Measurements from ENCODE around the gene SLF2. TPM values are rescaled to one million over a fixed set of nuclear protein-coding genes. Genes with fewer than 3 reads are reported as not detected.

SLF2 gene, protein sequence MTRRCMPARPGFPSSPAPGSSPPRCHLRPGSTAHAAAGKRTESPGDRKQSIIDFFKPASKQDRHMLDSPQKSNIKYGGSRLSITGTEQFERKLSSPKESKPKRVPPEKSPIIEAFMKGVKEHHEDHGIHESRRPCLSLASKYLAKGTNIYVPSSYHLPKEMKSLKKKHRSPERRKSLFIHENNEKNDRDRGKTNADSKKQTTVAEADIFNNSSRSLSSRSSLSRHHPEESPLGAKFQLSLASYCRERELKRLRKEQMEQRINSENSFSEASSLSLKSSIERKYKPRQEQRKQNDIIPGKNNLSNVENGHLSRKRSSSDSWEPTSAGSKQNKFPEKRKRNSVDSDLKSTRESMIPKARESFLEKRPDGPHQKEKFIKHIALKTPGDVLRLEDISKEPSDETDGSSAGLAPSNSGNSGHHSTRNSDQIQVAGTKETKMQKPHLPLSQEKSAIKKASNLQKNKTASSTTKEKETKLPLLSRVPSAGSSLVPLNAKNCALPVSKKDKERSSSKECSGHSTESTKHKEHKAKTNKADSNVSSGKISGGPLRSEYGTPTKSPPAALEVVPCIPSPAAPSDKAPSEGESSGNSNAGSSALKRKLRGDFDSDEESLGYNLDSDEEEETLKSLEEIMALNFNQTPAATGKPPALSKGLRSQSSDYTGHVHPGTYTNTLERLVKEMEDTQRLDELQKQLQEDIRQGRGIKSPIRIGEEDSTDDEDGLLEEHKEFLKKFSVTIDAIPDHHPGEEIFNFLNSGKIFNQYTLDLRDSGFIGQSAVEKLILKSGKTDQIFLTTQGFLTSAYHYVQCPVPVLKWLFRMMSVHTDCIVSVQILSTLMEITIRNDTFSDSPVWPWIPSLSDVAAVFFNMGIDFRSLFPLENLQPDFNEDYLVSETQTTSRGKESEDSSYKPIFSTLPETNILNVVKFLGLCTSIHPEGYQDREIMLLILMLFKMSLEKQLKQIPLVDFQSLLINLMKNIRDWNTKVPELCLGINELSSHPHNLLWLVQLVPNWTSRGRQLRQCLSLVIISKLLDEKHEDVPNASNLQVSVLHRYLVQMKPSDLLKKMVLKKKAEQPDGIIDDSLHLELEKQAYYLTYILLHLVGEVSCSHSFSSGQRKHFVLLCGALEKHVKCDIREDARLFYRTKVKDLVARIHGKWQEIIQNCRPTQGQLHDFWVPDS
- total RNA-seq (2021) = 14.3 to 17.3 TPM (median 16.8 TPM) in 3 replicates
- percentile 80 among the genes with signal in this experiment for Bru-seq, nascent RNA
- long read RNA-seq, experiment 1, full-length matches to known transcripts = 38 of 77 reads
- long read RNA-seq, experiment 1, partial matches to known transcripts = 24 of 77 reads
- long read RNA-seq, experiment 1, other reads (novel, unspliced or antisense) = 15 of 77 reads
- long read RNA-seq, experiment 2, full-length matches to known transcripts = 3 of 21 reads
- long read RNA-seq, experiment 2, partial matches to known transcripts = 6 of 21 reads
- long read RNA-seq, experiment 2, other reads (novel, unspliced or antisense) = 12 of 21 reads
- long read RNA-seq, experiment 3, partial matches to known transcripts = 0 of 4 reads
- long read RNA-seq, experiment 3, other reads (novel, unspliced or antisense) = 0 of 4 reads

DNA sequence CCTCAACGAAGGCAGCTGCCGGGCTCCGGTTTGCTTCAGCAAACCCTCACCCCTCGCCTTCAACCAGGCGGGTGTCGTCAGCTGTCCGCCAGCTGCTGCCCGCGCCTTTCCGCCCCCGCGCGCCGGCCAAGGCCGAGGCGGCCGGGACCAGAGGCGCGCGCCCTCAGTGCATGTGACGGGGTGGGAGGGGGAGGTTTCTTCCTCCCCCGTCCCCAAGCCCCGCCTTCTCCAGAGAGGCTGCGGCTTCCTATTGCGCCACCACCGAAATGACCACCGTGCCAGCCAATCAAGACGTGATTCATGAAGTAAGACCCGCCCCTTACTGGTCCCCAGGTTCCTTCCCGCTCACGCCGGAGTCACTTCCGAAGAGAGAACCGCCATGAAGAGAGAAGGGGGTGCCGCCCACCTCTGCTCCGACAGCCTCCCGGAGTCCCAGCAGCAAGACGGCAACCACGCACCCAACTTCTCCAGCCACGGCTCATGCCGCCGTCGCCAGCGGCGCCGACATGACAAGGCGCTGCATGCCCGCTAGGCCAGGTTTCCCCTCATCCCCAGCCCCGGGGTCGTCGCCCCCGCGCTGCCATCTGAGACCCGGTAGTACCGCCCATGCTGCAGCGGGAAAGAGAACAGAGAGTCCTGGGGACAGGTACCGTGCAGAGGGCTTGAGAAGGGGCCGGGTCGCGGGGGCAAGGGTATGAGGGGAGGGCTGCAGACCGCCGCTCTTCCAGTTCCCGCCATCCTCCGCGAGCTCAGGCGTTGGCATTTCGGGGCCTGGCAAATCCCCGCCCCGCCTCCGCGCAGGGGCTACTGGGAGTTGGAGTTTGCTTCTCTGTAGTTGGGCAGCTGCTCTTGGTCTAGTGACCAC is at the start of gene SLF2:
SLF2 (plus strand) TSS at position 359 of the 865 bp plus-strand sequence; CDS start at position 507, 148 bp downstream.
- no peaks in the 10 kb centered on the region for H3K9me3 Mint-ChIP-seq
- peaks cover 10% of the 10 kb centered on the region for H3K36me3 Mint-ChIP-seq
- no peaks in the 10 kb centered on the region for H3K27me3 Mint-ChIP-seq (ENCODE audit: low read depth)
- peak within 1 kb of the TSS; percentile 96 for H3K4me3 Mint-ChIP-seq
- ChIA-PET POLR2A (interaction anchor here (0.7 to 0.9 kb wide), 3 partner anchors 10 to 363 kb away, joined by 3 to 6 read pairs (median 5); no protein-coding TSS in a partner anchor), CTCF (interaction anchor here (0.7 to 3.2 kb wide), 15 partner anchors 15 to 377 kb away, joined by 3 to 13 read pairs (median 5); partner anchors contain the start of genes HIF1AN and SEMA4G)
- H3K27ac Mint-ChIP-seq = peak within 1 kb of the TSS; percentile 96
- H3K4me1 Mint-ChIP-seq = peaks cover 32% of the 10 kb centered on the region
- DNase-seq (ENCODE audit: low spot score) (peak; percentile 96), ATAC-seq (peak; percentile 97)
- TF ChIP-seq, protein P1, sequence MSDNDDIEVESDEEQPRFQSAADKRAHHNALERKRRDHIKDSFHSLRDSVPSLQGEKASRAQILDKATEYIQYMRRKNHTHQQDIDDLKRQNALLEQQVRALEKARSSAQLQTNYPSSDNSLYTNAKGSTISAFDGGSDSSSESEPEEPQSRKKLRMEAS (CRISPR knock-in tag; IDR thresholded peaks at IDR 0.05) = peak; percentile 92
- TF ChIP-seq MXD4 (CRISPR knock-in tag; IDR thresholded peaks at IDR 0.05; ENCODE audit: borderline replicate concordance) = no peak
- no peak for TF ChIP-seq SMAD4 (CRISPR knock-in tag; IDR thresholded peaks at IDR 0.05)
- TF ChIP-seq FOXK1 (CRISPR knock-in tag; IDR thresholded peaks at IDR 0.05) = peak; percentile 42; the same call in 1 of the 2 replicates
- peak; percentile 30; the same call in 1 of the 2 replicates for TF ChIP-seq CREM (CRISPR knock-in tag; IDR thresholded peaks at IDR 0.05)
- peak; percentile 28; the same call in 1 of the 2 replicates for TF ChIP-seq ETV6 (CRISPR knock-in tag; IDR thresholded peaks at IDR 0.05)
- TF ChIP-seq TP53 (CRISPR knock-in tag; IDR thresholded peaks at IDR 0.05) = no peak
- TF ChIP-seq, protein P2, sequence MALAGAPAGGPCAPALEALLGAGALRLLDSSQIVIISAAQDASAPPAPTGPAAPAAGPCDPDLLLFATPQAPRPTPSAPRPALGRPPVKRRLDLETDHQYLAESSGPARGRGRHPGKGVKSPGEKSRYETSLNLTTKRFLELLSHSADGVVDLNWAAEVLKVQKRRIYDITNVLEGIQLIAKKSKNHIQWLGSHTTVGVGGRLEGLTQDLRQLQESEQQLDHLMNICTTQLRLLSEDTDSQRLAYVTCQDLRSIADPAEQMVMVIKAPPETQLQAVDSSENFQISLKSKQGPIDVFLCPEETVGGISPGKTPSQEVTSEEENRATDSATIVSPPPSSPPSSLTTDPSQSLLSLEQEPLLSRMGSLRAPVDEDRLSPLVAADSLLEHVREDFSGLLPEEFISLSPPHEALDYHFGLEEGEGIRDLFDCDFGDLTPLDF (CRISPR knock-in tag; IDR thresholded peaks at IDR 0.05) = peak; percentile 64
- no peak for TF ChIP-seq ZNF263 (CRISPR knock-in tag; IDR thresholded peaks at IDR 0.05; ENCODE audit: low read depth)
- TF ChIP-seq TEAD1 (CRISPR knock-in tag; IDR thresholded peaks at IDR 0.05) = peak; percentile 82
- TF ChIP-seq, protein P3, sequence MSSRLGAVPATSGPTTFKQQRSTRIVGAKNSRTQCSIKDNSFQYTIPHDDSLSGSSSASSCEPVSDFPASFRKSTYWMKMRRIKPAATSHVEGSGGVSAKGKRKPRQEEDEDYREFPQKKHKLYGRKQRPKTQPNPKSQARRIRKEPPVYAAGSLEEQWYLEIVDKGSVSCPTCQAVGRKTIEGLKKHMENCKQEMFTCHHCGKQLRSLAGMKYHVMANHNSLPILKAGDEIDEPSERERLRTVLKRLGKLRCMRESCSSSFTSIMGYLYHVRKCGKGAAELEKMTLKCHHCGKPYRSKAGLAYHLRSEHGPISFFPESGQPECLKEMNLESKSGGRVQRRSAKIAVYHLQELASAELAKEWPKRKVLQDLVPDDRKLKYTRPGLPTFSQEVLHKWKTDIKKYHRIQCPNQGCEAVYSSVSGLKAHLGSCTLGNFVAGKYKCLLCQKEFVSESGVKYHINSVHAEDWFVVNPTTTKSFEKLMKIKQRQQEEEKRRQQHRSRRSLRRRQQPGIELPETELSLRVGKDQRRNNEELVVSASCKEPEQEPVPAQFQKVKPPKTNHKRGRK (CRISPR knock-in tag; IDR thresholded peaks at IDR 0.05; ENCODE audit: borderline replicate concordance) = no peak
- no peak for TF ChIP-seq ATF1 (CRISPR knock-in tag; IDR thresholded peaks at IDR 0.05)
- TF ChIP-seq, protein P4, sequence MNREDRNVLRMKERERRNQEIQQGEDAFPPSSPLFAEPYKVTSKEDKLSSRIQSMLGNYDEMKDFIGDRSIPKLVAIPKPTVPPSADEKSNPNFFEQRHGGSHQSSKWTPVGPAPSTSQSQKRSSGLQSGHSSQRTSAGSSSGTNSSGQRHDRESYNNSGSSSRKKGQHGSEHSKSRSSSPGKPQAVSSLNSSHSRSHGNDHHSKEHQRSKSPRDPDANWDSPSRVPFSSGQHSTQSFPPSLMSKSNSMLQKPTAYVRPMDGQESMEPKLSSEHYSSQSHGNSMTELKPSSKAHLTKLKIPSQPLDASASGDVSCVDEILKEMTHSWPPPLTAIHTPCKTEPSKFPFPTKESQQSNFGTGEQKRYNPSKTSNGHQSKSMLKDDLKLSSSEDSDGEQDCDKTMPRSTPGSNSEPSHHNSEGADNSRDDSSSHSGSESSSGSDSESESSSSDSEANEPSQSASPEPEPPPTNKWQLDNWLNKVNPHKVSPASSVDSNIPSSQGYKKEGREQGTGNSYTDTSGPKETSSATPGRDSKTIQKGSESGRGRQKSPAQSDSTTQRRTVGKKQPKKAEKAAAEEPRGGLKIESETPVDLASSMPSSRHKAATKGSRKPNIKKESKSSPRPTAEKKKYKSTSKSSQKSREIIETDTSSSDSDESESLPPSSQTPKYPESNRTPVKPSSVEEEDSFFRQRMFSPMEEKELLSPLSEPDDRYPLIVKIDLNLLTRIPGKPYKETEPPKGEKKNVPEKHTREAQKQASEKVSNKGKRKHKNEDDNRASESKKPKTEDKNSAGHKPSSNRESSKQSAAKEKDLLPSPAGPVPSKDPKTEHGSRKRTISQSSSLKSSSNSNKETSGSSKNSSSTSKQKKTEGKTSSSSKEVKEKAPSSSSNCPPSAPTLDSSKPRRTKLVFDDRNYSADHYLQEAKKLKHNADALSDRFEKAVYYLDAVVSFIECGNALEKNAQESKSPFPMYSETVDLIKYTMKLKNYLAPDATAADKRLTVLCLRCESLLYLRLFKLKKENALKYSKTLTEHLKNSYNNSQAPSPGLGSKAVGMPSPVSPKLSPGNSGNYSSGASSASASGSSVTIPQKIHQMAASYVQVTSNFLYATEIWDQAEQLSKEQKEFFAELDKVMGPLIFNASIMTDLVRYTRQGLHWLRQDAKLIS (CRISPR knock-in tag; IDR thresholded peaks at IDR 0.05; ENCODE audit: borderline replicate concordance) = no peak
- TF ChIP-seq, protein P5, sequence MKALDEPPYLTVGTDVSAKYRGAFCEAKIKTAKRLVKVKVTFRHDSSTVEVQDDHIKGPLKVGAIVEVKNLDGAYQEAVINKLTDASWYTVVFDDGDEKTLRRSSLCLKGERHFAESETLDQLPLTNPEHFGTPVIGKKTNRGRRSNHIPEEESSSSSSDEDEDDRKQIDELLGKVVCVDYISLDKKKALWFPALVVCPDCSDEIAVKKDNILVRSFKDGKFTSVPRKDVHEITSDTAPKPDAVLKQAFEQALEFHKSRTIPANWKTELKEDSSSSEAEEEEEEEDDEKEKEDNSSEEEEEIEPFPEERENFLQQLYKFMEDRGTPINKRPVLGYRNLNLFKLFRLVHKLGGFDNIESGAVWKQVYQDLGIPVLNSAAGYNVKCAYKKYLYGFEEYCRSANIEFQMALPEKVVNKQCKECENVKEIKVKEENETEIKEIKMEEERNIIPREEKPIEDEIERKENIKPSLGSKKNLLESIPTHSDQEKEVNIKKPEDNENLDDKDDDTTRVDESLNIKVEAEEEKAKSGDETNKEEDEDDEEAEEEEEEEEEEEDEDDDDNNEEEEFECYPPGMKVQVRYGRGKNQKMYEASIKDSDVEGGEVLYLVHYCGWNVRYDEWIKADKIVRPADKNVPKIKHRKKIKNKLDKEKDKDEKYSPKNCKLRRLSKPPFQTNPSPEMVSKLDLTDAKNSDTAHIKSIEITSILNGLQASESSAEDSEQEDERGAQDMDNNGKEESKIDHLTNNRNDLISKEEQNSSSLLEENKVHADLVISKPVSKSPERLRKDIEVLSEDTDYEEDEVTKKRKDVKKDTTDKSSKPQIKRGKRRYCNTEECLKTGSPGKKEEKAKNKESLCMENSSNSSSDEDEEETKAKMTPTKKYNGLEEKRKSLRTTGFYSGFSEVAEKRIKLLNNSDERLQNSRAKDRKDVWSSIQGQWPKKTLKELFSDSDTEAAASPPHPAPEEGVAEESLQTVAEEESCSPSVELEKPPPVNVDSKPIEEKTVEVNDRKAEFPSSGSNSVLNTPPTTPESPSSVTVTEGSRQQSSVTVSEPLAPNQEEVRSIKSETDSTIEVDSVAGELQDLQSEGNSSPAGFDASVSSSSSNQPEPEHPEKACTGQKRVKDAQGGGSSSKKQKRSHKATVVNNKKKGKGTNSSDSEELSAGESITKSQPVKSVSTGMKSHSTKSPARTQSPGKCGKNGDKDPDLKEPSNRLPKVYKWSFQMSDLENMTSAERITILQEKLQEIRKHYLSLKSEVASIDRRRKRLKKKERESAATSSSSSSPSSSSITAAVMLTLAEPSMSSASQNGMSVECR (CRISPR knock-in tag; IDR thresholded peaks at IDR 0.05; ENCODE audit: borderline replicate concordance) = peak; percentile 88; the same call in 1 of the 2 replicates
- TF ChIP-seq, protein P6, sequence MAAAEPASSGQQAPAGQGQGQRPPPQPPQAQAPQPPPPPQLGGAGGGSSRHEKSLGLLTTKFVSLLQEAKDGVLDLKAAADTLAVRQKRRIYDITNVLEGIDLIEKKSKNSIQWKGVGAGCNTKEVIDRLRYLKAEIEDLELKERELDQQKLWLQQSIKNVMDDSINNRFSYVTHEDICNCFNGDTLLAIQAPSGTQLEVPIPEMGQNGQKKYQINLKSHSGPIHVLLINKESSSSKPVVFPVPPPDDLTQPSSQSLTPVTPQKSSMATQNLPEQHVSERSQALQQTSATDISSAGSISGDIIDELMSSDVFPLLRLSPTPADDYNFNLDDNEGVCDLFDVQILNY (CRISPR knock-in tag; IDR thresholded peaks at IDR 0.05) = peak; percentile 84
- TF ChIP-seq OVOL2 (CRISPR knock-in tag; IDR thresholded peaks at IDR 0.05; ENCODE audit: borderline replicate concordance) = no peak
- TF ChIP-seq SMAD3 (CRISPR knock-in tag; IDR thresholded peaks at IDR 0.05; ENCODE audit: borderline replicate concordance) = peak; percentile 88

Data from WTC11 (cell line).